Activated T-helper 1 cell treated with anti-CD3 and anti-CD28 coated beads, Interleukin-12 subunit alpha, Interleukin-12 subunit beta, Interleukin-2, Interleukin-4 antibody, amounts not matched to agents 30 ng/mL and 10 ng/mL and 1 ng/mL, durations not matched to agents 14 hours and 24 hours and 36 hours (primary cell): Measurements from ENCODE around the gene KCNQ1. TPM values are rescaled to one million over a fixed set of nuclear protein-coding genes. Genes with fewer than 3 reads are reported as not detected.

Experiments used
- DNase-seq: peaks from one replicate; pipeline ENCODE4 v3.0.0; 2021; ENCODE audit warnings: low spot score
- H3K27ac Mint-ChIP-seq: one replicate; pipeline ENCODE4 v1.8.0; 2021; ENCODE audit warnings: mild to moderate bottlenecking, mixed read lengths
- H3K27me3 Mint-ChIP-seq: one replicate; pipeline ENCODE4 v1.8.0; 2022; ENCODE audit warnings: mild to moderate bottlenecking, moderate library complexity, mixed read lengths; ENCODE audit not compliant: insufficient read depth
- H3K36me3 Mint-ChIP-seq: one replicate; pipeline ENCODE4 v1.8.0; 2021; ENCODE audit warnings: low read depth, mixed read lengths
- H3K4me1 Mint-ChIP-seq: one replicate; pipeline ENCODE4 v1.8.0; 2021; ENCODE audit warnings: low read depth, mixed read lengths
- H3K4me3 Mint-ChIP-seq: one replicate; pipeline ENCODE4 v1.8.0; 2021; ENCODE audit warnings: mild to moderate bottlenecking, moderate library complexity, mixed read lengths
- H3K9me3 Mint-ChIP-seq: one replicate; pipeline ENCODE4 v1.8.0; 2021; ENCODE audit warnings: mixed read lengths
- intact Hi-C: fragments of 100-400 bp; cut with micrococcal nuclease; formaldehyde crosslinking; loops from one replicate; pipeline ENCODE4 v1.15.1; 2024
- total RNA-seq: library from RNA; stranded (reverse); gene quantifications from 2 replicates; pipeline ENCODE4 v1.2.3, GENCODE V29; 2022

KCNQ1 gene
- total RNA-seq, 1 donor from 2014 or later = 6.4 TPM

- DNase-seq = no peak
- no peaks in the 10 kb centered on the region for H3K9me3 Mint-ChIP-seq
- no peak overlapping the region for H3K27ac Mint-ChIP-seq
- no peak overlapping the region for H3K4me3 Mint-ChIP-seq
- H3K36me3 Mint-ChIP-seq = no peaks in the 10 kb centered on the region
- H3K27me3 Mint-ChIP-seq = no peaks in the 10 kb centered on the region
- no peaks in the 10 kb centered on the region for H3K4me1 Mint-ChIP-seq
- intact Hi-C loops = no loop called here
Observed at GRCh38 chr11:2747248-2748027, 302.6 kb downstream of the KCNQ1 start.

GRCh38 chr11:2748061-2748813 lies 303.4 kb downstream of the KCNQ1 start:
- Mint-ChIP-seq H3K9me3 (no peaks in the 10 kb centered on the region), H3K4me1 (no peaks in the 10 kb centered on the region), H3K36me3 (no peaks in the 10 kb centered on the region), H3K4me3 (no peak overlapping the region), H3K27me3 (no peaks in the 10 kb centered on the region), H3K27ac (no peak overlapping the region)
- intact Hi-C loops = no loop called here
- DNase-seq = no peak

DNA sequence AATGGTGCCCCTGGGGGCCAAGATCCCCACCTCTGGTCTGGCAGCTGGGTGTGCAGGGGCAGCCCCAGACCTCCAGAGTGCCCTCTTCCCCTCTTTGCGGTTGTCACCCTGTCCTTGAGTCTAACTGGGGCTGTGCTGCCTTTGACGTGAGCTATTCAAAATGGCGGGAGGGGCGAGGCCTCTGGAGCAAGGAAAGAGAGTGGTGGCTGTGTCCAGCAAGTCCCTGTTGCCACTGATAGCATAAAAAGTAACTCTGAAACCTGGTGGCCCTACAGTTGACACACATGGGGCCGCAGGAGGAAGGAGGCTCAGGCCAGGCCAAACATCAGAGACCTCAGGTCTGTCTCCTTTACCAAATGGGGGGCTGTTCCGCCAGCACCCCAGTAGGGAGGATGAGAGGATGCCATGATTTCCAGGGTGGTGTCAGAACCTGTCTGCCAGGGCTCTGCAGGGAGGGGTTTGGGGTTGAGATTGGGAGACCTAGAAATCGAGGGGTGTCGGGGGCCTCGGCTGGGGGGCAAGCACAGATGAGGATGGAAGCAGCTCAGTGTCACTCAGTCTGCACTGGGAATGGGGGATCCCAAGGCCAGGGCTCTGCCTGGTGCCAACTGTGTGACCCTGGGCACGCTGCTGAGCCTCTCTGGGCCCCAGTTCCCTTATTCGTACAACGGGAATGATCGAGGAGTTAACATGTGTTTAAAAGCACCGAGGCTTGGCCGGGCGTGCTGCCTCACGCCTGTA lies 304.2 kb downstream of the KCNQ1 start:
- peaks cover 4% of the 10 kb centered on the region for H3K9me3 Mint-ChIP-seq
- intact Hi-C loops = no loop called here
- H3K4me1 Mint-ChIP-seq = no peaks in the 10 kb centered on the region
- H3K4me3 Mint-ChIP-seq = no peak overlapping the region
- no peaks in the 10 kb centered on the region for H3K36me3 Mint-ChIP-seq
- no peak for DNase-seq
- no peaks in the 10 kb centered on the region for H3K27me3 Mint-ChIP-seq
- no peak overlapping the region for H3K27ac Mint-ChIP-seq

- Mint-ChIP-seq H3K27ac (no peak overlapping the region), H3K4me3 (no peak overlapping the region), H3K9me3 (peaks cover 7% of the 10 kb centered on the region), H3K27me3 (no peaks in the 10 kb centered on the region), H3K36me3 (no peaks in the 10 kb centered on the region), H3K4me1 (no peaks in the 10 kb centered on the region)
- no peak for DNase-seq
- intact Hi-C loops = no loop called here
Observed at GRCh38 chr11:2750101-2750681, 305.4 kb downstream of the KCNQ1 start.

- H3K27me3 Mint-ChIP-seq = no peaks in the 10 kb centered on the region
- DNase-seq = no peak
- H3K4me3 Mint-ChIP-seq = no peak overlapping the region
- intact Hi-C loops = no loop called here
- no peaks in the 10 kb centered on the region for H3K4me1 Mint-ChIP-seq
- H3K27ac Mint-ChIP-seq = no peak overlapping the region
- H3K9me3 Mint-ChIP-seq = peaks cover 7% of the 10 kb centered on the region
- H3K36me3 Mint-ChIP-seq = no peaks in the 10 kb centered on the region
Observed at GRCh38 chr11:2750682-2751522, 306.1 kb downstream of the KCNQ1 start.

GRCh38 chr11:2751523-2752203 lies 306.9 kb downstream of the KCNQ1 start:
- Mint-ChIP-seq H3K27me3 (no peaks in the 10 kb centered on the region), H3K4me3 (no peak overlapping the region), H3K9me3 (peaks cover 7% of the 10 kb centered on the region), H3K4me1 (no peaks in the 10 kb centered on the region), H3K36me3 (no peaks in the 10 kb centered on the region), H3K27ac (no peak overlapping the region)
- DNase-seq = no peak
- intact Hi-C loops = no loop called here

GRCh38 chr11:2752204-2752770 lies 307.5 kb downstream of the KCNQ1 start:
- Mint-ChIP-seq H3K4me1 (no peaks in the 10 kb centered on the region), H3K9me3 (peaks cover 7% of the 10 kb centered on the region), H3K36me3 (no peaks in the 10 kb centered on the region), H3K4me3 (no peak overlapping the region), H3K27me3 (no peaks in the 10 kb centered on the region), H3K27ac (no peak overlapping the region)
- intact Hi-C loops = no loop called here
- DNase-seq = no peak

DNA sequence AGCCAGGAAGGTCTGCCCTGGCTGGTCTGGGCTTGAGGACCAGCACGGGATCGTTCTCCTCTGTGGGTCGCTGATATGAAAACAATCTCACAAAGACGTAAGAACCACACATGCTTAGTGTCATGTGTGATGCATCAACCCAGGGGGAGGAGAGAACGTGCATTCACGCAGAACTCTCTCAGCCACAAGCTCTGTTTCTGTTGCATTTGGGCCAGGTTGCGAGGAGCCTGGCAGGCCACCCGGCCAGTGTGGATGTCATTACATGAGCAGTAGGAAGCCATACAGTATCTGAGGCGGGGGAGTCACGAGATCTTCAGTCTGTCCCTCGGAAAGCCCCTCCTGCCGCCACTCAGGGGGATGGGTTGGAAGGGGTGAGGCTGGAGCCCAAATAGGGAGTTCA lies 308.1 kb downstream of the KCNQ1 start:
- no peak overlapping the region for H3K4me3 Mint-ChIP-seq
- no peaks in the 10 kb centered on the region for H3K27me3 Mint-ChIP-seq
- H3K9me3 Mint-ChIP-seq = peaks cover 7% of the 10 kb centered on the region
- H3K36me3 Mint-ChIP-seq = no peaks in the 10 kb centered on the region
- intact Hi-C loops = no loop called here
- no peak for DNase-seq
- H3K4me1 Mint-ChIP-seq = no peaks in the 10 kb centered on the region
- no peak overlapping the region for H3K27ac Mint-ChIP-seq

DNA sequence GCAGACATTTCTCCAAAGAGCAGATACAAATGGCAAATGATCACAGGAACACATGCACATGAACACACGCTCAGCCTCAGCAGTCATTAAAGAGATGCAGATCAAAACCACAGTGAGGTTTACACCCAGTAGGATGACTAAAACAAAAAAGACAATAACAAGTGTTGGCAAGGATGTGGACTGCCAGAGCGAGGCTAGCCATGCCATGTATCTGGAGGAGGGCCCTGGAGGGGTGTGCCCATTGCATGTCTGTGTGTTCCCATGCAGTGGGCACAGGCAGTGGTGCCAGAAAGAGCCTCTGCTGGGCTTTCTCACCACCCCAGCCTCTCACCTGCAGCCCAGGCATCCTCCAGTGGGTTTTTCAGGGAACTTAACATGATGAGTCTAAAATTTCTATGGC lies 309.2 kb downstream of the KCNQ1 start:
- H3K27me3 Mint-ChIP-seq = no peaks in the 10 kb centered on the region
- no peaks in the 10 kb centered on the region for H3K36me3 Mint-ChIP-seq
- no peak overlapping the region for H3K27ac Mint-ChIP-seq
- no peaks in the 10 kb centered on the region for H3K4me1 Mint-ChIP-seq
- peaks cover 7% of the 10 kb centered on the region for H3K9me3 Mint-ChIP-seq
- no peak for DNase-seq
- no peak overlapping the region for H3K4me3 Mint-ChIP-seq
- intact Hi-C loops = no loop called here

GRCh38 chr11:2755071-2755470 lies 310.3 kb downstream of the KCNQ1 start:
- no peak for DNase-seq
- Mint-ChIP-seq H3K36me3 (no peaks in the 10 kb centered on the region), H3K4me3 (no peak overlapping the region), H3K27ac (no peak overlapping the region), H3K9me3 (peaks cover 7% of the 10 kb centered on the region), H3K4me1 (no peaks in the 10 kb centered on the region), H3K27me3 (no peaks in the 10 kb centered on the region)
- intact Hi-C loops = no loop called here

DNA sequence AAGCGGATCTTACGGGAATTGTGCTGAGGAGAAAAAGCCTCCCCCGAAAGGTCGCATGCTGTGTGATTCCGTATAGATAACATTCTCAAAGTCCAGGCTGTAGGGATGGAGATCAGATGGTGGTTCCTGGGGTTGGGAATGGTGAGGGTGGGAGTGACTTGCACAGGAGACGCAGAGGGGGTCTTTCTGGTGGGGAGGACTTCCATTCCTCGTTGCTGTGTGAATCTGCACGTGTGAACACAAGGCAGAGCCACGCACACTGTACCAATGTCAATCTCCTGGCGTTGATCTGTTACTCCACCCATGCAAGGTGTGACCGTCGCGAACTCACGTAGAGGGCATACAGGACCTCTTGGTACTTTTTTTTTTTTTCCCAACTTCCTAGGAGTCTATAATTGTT lies 313.9 kb downstream of the KCNQ1 start:
- DNase-seq = no peak
- Mint-ChIP-seq H3K4me3 (no peak overlapping the region), H3K27ac (no peak overlapping the region), H3K27me3 (no peaks in the 10 kb centered on the region), H3K36me3 (no peaks in the 10 kb centered on the region), H3K4me1 (no peaks in the 10 kb centered on the region), H3K9me3 (peaks cover 5% of the 10 kb centered on the region)
- intact Hi-C loops = no loop called here
